GM23338 (cell line): ENCODE results near the gene HIP1. TPM values are rescaled to one million over a fixed set of nuclear protein-coding genes. Genes with fewer than 3 reads are reported as not detected.
A peak's percentile ranks its signal among the peaks of the same experiment; 100 is the strongest.

Experiments used
- ATAC-seq: fragments of 200-7000 bp; cut with Tn5 transposase; 3 replicates; pipeline ENCODE4 v1.9.1; 2020
- DNase-seq: peaks from one replicate; pipeline ENCODE4 v3.0.0-alpha.2; 2015; ENCODE audit warnings: low spot score
- H2AFZ ChIP-seq: fragments of 200-600 bp; sonication (generic); 2 replicates; pipeline ENCODE4 v1.8.0; 2016; ENCODE audit warnings: antibody characterized with exemption, mild to moderate bottlenecking, moderate library complexity
- H3F3A ChIP-seq: fragments of 200-600 bp; sonication (generic); replicated peaks from 2 replicates; pipeline ENCODE4 v1.8.0; 2017; ENCODE audit warnings: antibody characterized with exemption, mixed run types, low read depth
- H3K27ac ChIP-seq: fragments of 200-600 bp; sonication (generic); 2 replicates; pipeline ENCODE4 v1.6.1; 2016; ENCODE audit warnings: low read depth
- H3K27me3 ChIP-seq: fragments of 200-600 bp; sonication (generic); 2 replicates; pipeline ENCODE4 v1.8.0; 2016; ENCODE audit warnings: mild to moderate bottlenecking, mixed run types, moderate library complexity; ENCODE audit not compliant: insufficient read depth
- H3K36me3 ChIP-seq: fragments of 200-600 bp; sonication (generic); 2 replicates; pipeline ENCODE4 v1.8.0; 2016; ENCODE audit warnings: mild to moderate bottlenecking; ENCODE audit not compliant: insufficient read depth
- H3K4me1 ChIP-seq: fragments of 200-600 bp; sonication (generic); 2 replicates; pipeline ENCODE4 v1.8.0; 2016; ENCODE audit warnings: mild to moderate bottlenecking, moderate library complexity; ENCODE audit not compliant: insufficient read depth
- H3K4me2 ChIP-seq: fragments of 200-600 bp; sonication (generic); 2 replicates; pipeline ENCODE4 v1.7.1; 2017; ENCODE audit warnings: mixed run types
- H3K4me3 ChIP-seq: fragments of 200-600 bp; sonication (generic); 2 replicates; pipeline ENCODE4 v1.6.1; 2016; ENCODE audit warnings: mixed run types
- H3K79me2 ChIP-seq: fragments of 200-600 bp; sonication (generic); replicated peaks from 2 replicates; pipeline ENCODE4 v1.8.0; 2017; ENCODE audit warnings: mild to moderate bottlenecking; ENCODE audit not compliant: insufficient read depth
- H3K9me2 ChIP-seq: fragments of 200-600 bp; sonication (generic); 2 replicates; pipeline ENCODE4 v1.8.0; 2017; ENCODE audit not compliant: insufficient read depth
- H4K20me1 ChIP-seq: fragments of 200-600 bp; sonication (generic); replicated peaks from 2 replicates; pipeline ENCODE4 v1.8.0; 2017; ENCODE audit warnings: mild to moderate bottlenecking; ENCODE audit not compliant: insufficient read depth
- H3K27ac Mint-ChIP-seq: 2 replicates; pipeline ENCODE4 v1.8.0; 2020; ENCODE audit warnings: inconsistent platforms, mild to moderate bottlenecking, moderate library complexity, mixed read lengths
- H3K27me3 Mint-ChIP-seq: 3 replicates; pipeline ENCODE4 v1.8.0; 2022; ENCODE audit warnings: low read depth, mild to moderate bottlenecking, moderate library complexity, mixed read lengths, inconsistent platforms; ENCODE audit not compliant: insufficient read depth, poor library complexity
- H3K36me3 Mint-ChIP-seq: 3 replicates; pipeline ENCODE4 v1.8.0; 2021; ENCODE audit warnings: low read depth, mild to moderate bottlenecking, inconsistent platforms, moderate library complexity, mixed read lengths
- H3K4me1 Mint-ChIP-seq: 3 replicates; pipeline ENCODE4 v1.8.0; 2020; ENCODE audit warnings: mild to moderate bottlenecking, inconsistent platforms, mixed read lengths
- H3K4me3 Mint-ChIP-seq: 3 replicates; pipeline ENCODE4 v1.8.0; 2021; ENCODE audit warnings: moderate library complexity, mild to moderate bottlenecking, inconsistent platforms, mixed read lengths
- H3K9me3 Mint-ChIP-seq: 3 replicates; pipeline ENCODE4 v1.8.0; 2020; ENCODE audit warnings: moderate library complexity, mild to moderate bottlenecking, inconsistent platforms, mixed read lengths
- CREB1 ChIP-seq: fragments of 250-450 bp; sonication (Bioruptor Pico); IDR thresholded peaks from 2 replicates; pipeline ENCODE4 v1.5.0; 2020; ENCODE audit warnings: low read depth, mild to moderate bottlenecking, moderate library complexity
- ETS1 ChIP-seq: IDR thresholded peaks from 2 replicates; pipeline ENCODE4 v1.6.1; 2016; ENCODE audit warnings: antibody characterized with exemption
- JUNB ChIP-seq: IDR thresholded peaks from one replicate; pipeline ENCODE4 v1.6.1; 2016; ENCODE audit warnings: antibody characterized with exemption; ENCODE audit not compliant: unreplicated experiment
- POLR2AphosphoS5 ChIP-seq: IDR thresholded peaks from 2 replicates; pipeline ENCODE4 v1.6.1; 2016; ENCODE audit warnings: antibody characterized with exemption, low read depth
- REST ChIP-seq: IDR thresholded peaks from one replicate; pipeline ENCODE4 v1.6.1; 2018; ENCODE audit warnings: antibody characterized with exemption; ENCODE audit not compliant: unreplicated experiment
- STAT1 ChIP-seq: IDR thresholded peaks from one replicate; pipeline ENCODE4 v1.6.1; 2016; ENCODE audit warnings: antibody characterized with exemption; ENCODE audit not compliant: unreplicated experiment
- ZNF114 ChIP-seq: fragments of 250-450 bp; sonication (Bioruptor Pico); IDR thresholded peaks from 2 replicates; pipeline ENCODE4 v1.5.0; 2020; ENCODE audit warnings: mild to moderate bottlenecking, moderate library complexity
- ZNF331 ChIP-seq: fragments of 250-450 bp; sonication (Bioruptor Pico); IDR thresholded peaks from 2 replicates; pipeline ENCODE4 v1.5.0; 2020; ENCODE audit warnings: low read depth, mild to moderate bottlenecking, moderate library complexity
- ZNF462 ChIP-seq: fragments of 250-450 bp; sonication (Bioruptor Pico); IDR thresholded peaks from 2 replicates; pipeline ENCODE4 v1.5.0; 2020; ENCODE audit warnings: mild to moderate bottlenecking, moderate library complexity
- polyA plus RNA-seq: library from polyadenylated mRNA; unstranded; fragments of >200 nt; fragmentation: Nextera tagmentation; extraction: Ambion mirVana; gene quantifications from 2 replicates; pipeline ENCODE4 v1.2.1, GENCODE V29; 2016
- total RNA-seq: library from RNA; depleted of rRNA; stranded (reverse); fragments of >200 nt; shearing (Covaris generic); gene quantifications from 2 replicates; pipeline ENCODE4 v1.2.3, GENCODE V29; 2014
- TF ChIP-seq, protein P1 (sequence below), 2 experiments: fragments of 200-600 bp in 1 of 2; sonication (generic) in 1 of 2; conservative IDR thresholded peaks; 2 replicates each; pipeline versions ENCODE4 v1.5.1 to v1.6.1; 2016 to 2017; ENCODE audit warnings: antibody characterized with exemption in 2 of 2, low read depth in 2 of 2, mild to moderate bottlenecking in 2 of 2, moderate library complexity in 1 of 2

Gene HIP1
- total and polyA plus RNA-seq, 2 experiments from 2014 or later, result 24.9 to 80.8 TPM

- TF ChIP-seq, protein P1, sequence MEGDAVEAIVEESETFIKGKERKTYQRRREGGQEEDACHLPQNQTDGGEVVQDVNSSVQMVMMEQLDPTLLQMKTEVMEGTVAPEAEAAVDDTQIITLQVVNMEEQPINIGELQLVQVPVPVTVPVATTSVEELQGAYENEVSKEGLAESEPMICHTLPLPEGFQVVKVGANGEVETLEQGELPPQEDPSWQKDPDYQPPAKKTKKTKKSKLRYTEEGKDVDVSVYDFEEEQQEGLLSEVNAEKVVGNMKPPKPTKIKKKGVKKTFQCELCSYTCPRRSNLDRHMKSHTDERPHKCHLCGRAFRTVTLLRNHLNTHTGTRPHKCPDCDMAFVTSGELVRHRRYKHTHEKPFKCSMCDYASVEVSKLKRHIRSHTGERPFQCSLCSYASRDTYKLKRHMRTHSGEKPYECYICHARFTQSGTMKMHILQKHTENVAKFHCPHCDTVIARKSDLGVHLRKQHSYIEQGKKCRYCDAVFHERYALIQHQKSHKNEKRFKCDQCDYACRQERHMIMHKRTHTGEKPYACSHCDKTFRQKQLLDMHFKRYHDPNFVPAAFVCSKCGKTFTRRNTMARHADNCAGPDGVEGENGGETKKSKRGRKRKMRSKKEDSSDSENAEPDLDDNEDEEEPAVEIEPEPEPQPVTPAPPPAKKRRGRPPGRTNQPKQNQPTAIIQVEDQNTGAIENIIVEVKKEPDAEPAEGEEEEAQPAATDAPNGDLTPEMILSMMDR (conservative IDR thresholded peaks at IDR 0.05; ENCODE audit: low read depth in 2 of 2), result no peak
- TF ChIP-seq ZNF331 (CRISPR knock-in tag) (no peak), CREB1 (CRISPR knock-in tag) (no peak), ZNF114 (CRISPR knock-in tag) (no peak), STAT1 (no peak), REST (no peak), JUNB (no peak), ETS1 (no peak)
These were observed 178.8 kb downstream of the HIP1 start (continued) for GRCh38 chr7:75559976-75560365.

- H3K4me1 Mint-ChIP-seq, result no peaks in the 10 kb centered on the region
- H3K36me3 Mint-ChIP-seq, result peaks cover 92% of the 10 kb centered on the region
- no peaks in the 10 kb centered on the region for H3K4me1 ChIP-seq
- H3K27me3 Mint-ChIP-seq, result peaks cover 2% of the 10 kb centered on the region
- H3K4me3 Mint-ChIP-seq, result no peak overlapping the region
- H3K9me3 Mint-ChIP-seq, result no peaks in the 10 kb centered on the region; the same call in 2 of the 3 replicates
- H4K20me1 ChIP-seq, result no peaks in the 10 kb centered on the region; the same call in 1 of the 2 replicates
- no peaks in the 10 kb centered on the region for H3K27me3 ChIP-seq
- no peaks in the 10 kb centered on the region for H3K9me2 ChIP-seq
- H2AFZ ChIP-seq, result no peak overlapping the region
- no peaks in the 10 kb centered on the region for H3F3A ChIP-seq
- 0 out of 2 replicates have a peak overlapping the region, but pooled peaks have one; percentile 48 for H3K27ac Mint-ChIP-seq
- H3K4me2 ChIP-seq, result no peak overlapping the region
- DNase-seq (no peak), ATAC-seq (no peak)
- H3K4me3 ChIP-seq, result no peak overlapping the region
- H3K27ac ChIP-seq, result no peak overlapping the region
- peaks cover 63% of the 10 kb centered on the region for H3K36me3 ChIP-seq
- H3K79me2 ChIP-seq, result no peaks in the 10 kb centered on the region
- TF ChIP-seq ZNF462 (CRISPR knock-in tag) (no peak), STAT1 (no peak), POLR2AphosphoS5 (no peak), JUNB (no peak)
These were observed 179.3 kb downstream of the HIP1 start for GRCh38 chr7:75559355-75559975.
